Measurements from ENCODE around the gene CAMK2A. TPM values are rescaled to one million over a fixed set of nuclear protein-coding genes. Genes with fewer than 3 reads are reported as not detected.

Gene CAMK2A
- total and polyA plus RNA-seq, 2 donors (not counting 3 experiments of a cell fraction or from before 2014, with no cell fraction given) = not detected

- no TSS peak for BruUV-seq (replicated peaks)
- ChIA-PET CTCF (interaction anchor here (0.6 to 1.4 kb wide), 5 partner anchors 8 to 66 kb away, joined by 3 to 4 read pairs (median 3); no protein-coding TSS in a partner anchor), POLR2A (no interaction called here)
- Histone ChIP-seq H3K4me2 (ENCODE audit: insufficient read depth, low read length) (no peak overlapping the region), H3K4me3 (replicated peaks in 1 of 3; ENCODE audit: insufficient read depth in 1 of 3, low read depth in 1 of 3, low read length in 3 of 3) (no peak overlapping the region), H3K27me3 (ENCODE audit: control insufficient read depth in 2 of 2, insufficient read depth in 2 of 2, low read length in 2 of 2) (peaks cover 0 to 5% of the 10 kb centered on the region in 2 experiments), H3K9ac (replicated peaks; ENCODE audit: extremely low read depth, insufficient read depth, low read length) (no peak overlapping the region), H3K9me3 (replicated peaks; ENCODE audit: control insufficient read depth, insufficient read depth, low read length) (no peaks in the 10 kb centered on the region), H4K20me1 (replicated peaks; ENCODE audit: control insufficient read depth, extremely low read depth, insufficient read depth, low read length) (no peaks in the 10 kb centered on the region), H3K79me2 (ENCODE audit: control insufficient read depth, insufficient read depth, low read length) (no peaks in the 10 kb centered on the region), H3K27ac (ENCODE audit: insufficient read depth, low read depth, low read length) (no peak overlapping the region), H3K4me1 (ENCODE audit: control insufficient read depth, extremely low read depth, insufficient read depth, low read length) (no peaks in the 10 kb centered on the region), H2AFZ (ENCODE audit: low read depth, low read length) (no peak overlapping the region), H3K36me3 (ENCODE audit: control insufficient read depth in 2 of 2, extremely low read depth in 1 of 2, insufficient read depth in 2 of 2, low read length in 2 of 2) (no peaks in the 10 kb centered on the region), H3K9me1 (replicated peaks; ENCODE audit: control insufficient read depth, extremely low read depth, insufficient read depth, low read length) (no peaks in the 10 kb centered on the region)
- DNase-seq (ENCODE audit: low read depth, low spot score) = no peak
- TF ChIP-seq MYC (IDR thresholded peaks at IDR 0.05; ENCODE audit: low read depth, low read length) = no peak
- no peak for TF ChIP-seq JUN (IDR thresholded peaks at IDR 0.05; ENCODE audit: borderline replicate concordance, insufficient read depth, insufficient read length, low read depth)
- no peak for TF ChIP-seq GATA2 (IDR thresholded peaks at IDR 0.05; ENCODE audit: insufficient read depth, insufficient read length, low read depth, low read length)
- no peak for TF ChIP-seq POLR2AphosphoS5 (IDR thresholded peaks at IDR 0.05; ENCODE audit: insufficient read depth, low read depth, low read length)
- TF ChIP-seq EZH2 (IDR thresholded peaks at IDR 0.05; ENCODE audit: borderline replicate concordance, low read depth, low read length, severe bottlenecking) = no peak
- TF ChIP-seq MAX (IDR thresholded peaks at IDR 0.05; ENCODE audit: insufficient read depth, insufficient read length) = no peak
- TF ChIP-seq, protein P1, sequence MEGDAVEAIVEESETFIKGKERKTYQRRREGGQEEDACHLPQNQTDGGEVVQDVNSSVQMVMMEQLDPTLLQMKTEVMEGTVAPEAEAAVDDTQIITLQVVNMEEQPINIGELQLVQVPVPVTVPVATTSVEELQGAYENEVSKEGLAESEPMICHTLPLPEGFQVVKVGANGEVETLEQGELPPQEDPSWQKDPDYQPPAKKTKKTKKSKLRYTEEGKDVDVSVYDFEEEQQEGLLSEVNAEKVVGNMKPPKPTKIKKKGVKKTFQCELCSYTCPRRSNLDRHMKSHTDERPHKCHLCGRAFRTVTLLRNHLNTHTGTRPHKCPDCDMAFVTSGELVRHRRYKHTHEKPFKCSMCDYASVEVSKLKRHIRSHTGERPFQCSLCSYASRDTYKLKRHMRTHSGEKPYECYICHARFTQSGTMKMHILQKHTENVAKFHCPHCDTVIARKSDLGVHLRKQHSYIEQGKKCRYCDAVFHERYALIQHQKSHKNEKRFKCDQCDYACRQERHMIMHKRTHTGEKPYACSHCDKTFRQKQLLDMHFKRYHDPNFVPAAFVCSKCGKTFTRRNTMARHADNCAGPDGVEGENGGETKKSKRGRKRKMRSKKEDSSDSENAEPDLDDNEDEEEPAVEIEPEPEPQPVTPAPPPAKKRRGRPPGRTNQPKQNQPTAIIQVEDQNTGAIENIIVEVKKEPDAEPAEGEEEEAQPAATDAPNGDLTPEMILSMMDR (IDR thresholded peaks at IDR 0.05; ENCODE audit: extremely low read depth in 1 of 2, insufficient read depth in 1 of 2, low read depth in 1 of 2, low read length in 2 of 2) = no peak
- TF ChIP-seq FOS (IDR thresholded peaks at IDR 0.05; ENCODE audit: borderline replicate concordance, insufficient read depth, low read length) = no peak
- TF ChIP-seq POLR2A (IDR thresholded peaks at IDR 0.05; ENCODE audit: low read depth, low read length) = no peak
- intact Hi-C loops (cut with micrococcal nuclease) (no loop called here), dilution Hi-C loops (cut with MboI; ENCODE audit: extremely low pct_ligation_motif_present, low sequenced_read_pairs) (no loop called here)
- no peak for FAIRE-seq
Measured at GRCh38 chr5:150245808-150246207, 43.8 kb downstream of the CAMK2A start.

All from endothelial cell of umbilical vein (primary cell).